ENCODE data around the gene KLHDC9.

KLHDC9 gene

DNA sequence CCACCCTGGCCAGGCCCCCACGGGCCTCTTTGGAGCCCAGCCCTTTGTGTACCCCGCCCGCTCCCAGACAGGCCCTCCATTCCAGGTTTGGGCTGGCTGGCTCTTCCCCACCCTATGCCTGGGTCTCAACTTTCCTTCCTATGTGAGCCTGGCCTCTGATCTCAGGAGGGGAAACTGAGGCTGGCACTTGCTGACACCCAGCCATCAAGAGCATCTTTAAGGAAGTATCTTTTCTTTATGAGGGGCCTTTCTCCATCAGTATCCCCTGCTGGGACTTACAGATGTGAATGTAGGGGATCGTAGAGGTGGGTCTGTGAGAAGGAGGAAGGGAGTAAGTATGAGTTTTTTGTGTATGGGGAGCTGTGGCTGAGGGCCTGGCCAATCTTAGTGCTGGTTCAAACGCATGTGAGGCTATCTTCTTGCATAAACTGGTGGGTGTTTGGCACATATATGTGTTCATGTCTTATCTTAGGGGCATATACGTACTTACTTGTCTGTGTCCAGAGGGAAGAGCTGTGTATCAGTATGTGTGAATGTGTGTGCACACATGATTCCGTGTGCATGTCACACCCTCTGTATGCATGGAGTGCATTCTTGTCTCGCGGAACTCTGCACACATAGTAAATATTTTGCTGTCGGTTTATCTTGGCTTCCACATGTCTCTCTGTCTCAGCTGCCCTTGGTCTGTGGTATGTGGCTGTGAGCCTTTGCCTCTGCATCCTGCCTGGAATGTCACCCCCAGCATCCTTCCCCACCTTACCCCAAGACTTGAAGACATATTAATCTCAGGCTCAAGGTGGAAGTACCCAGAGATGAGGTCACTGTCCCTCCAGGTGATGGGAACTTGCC is 14.2 kb upstream of the KLHDC9 start:
- no peak overlapping the region for H3K4me3 ChIP-seq (ENCODE audit: low read depth, low read length)
- no peak for DNase-seq (ENCODE audit: low read depth)
- TF ChIP-seq, protein P1, sequence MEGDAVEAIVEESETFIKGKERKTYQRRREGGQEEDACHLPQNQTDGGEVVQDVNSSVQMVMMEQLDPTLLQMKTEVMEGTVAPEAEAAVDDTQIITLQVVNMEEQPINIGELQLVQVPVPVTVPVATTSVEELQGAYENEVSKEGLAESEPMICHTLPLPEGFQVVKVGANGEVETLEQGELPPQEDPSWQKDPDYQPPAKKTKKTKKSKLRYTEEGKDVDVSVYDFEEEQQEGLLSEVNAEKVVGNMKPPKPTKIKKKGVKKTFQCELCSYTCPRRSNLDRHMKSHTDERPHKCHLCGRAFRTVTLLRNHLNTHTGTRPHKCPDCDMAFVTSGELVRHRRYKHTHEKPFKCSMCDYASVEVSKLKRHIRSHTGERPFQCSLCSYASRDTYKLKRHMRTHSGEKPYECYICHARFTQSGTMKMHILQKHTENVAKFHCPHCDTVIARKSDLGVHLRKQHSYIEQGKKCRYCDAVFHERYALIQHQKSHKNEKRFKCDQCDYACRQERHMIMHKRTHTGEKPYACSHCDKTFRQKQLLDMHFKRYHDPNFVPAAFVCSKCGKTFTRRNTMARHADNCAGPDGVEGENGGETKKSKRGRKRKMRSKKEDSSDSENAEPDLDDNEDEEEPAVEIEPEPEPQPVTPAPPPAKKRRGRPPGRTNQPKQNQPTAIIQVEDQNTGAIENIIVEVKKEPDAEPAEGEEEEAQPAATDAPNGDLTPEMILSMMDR (IDR thresholded peaks at IDR 0.05; ENCODE audit: low read depth, low read length, missing control alignments), result no peak

DNA sequence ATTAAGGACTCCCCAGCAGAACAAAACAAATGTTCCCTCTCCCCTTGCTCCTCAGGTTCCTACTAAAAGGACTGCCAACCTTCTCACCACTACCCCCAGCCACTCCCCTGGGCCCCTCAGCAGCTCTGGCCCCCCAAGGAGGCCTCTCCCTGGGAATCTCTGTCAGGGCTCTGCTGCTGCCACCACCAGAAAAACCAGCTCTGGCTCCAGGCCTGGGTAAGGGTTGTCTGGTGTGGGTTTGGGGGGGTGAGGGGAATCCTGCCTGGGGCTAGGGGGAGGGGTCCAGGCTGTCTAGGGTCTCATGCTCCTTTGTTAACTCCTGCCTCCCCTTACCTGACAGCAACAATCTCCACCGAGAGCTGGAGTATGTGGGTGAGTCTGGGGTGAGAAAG is 13.6 kb upstream of the KLHDC9 start:
- TF ChIP-seq, protein P1 (IDR thresholded peaks at IDR 0.05; ENCODE audit: low read depth, low read length, missing control alignments), result no peak
- H3K4me3 ChIP-seq (ENCODE audit: low read depth, low read length), result no peak overlapping the region
- DNase-seq (ENCODE audit: low read depth), result no peak

DNA sequence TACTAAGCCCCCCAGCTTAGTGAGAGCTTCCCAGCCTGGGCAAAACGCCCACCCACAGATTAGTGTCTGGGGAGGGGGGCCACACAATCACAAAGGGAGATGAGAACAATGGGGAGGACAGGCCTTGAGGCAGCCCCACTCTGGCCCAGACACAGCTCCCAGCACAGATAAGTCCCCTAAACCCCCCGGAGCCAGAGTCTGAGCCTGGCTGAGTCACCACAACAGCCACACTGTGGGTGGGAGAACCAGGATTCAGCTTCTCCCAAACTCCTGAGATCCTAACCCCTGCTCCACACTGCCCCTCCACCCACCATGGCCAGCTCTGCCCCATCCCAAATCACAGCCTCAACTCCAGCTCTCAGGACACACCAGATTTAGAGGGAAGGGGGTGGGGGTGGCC is 13.0 kb upstream of the KLHDC9 start:
- H3K4me3 ChIP-seq (ENCODE audit: low read depth, low read length), result no peak overlapping the region
- no peak for DNase-seq (ENCODE audit: low read depth)
- TF ChIP-seq, protein P1 (IDR thresholded peaks at IDR 0.05; ENCODE audit: low read depth, low read length, missing control alignments), result no peak

DNA sequence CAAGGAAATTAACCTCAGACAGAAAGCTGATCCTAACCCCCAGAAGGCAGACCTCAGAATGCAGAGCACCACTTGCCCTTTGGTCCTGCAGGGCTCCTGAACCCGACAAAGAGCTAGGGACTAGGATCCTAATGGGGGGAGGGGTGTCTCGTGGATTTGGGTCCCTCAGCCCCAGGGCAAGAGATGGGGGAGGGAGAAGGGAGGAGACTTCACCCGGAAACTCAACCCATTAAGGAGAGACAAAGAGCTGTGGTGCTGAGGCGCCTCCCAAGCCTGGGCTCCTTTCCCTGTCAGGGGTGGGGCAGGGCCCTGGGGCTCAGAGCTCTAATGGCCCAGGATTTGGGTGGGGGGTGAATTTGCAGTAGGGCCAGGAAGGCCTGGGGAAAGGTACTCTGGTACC is 11.7 kb upstream of the KLHDC9 start:
- TF ChIP-seq, protein P1 (IDR thresholded peaks at IDR 0.05; ENCODE audit: low read depth, low read length, missing control alignments), result no peak
- DNase-seq (ENCODE audit: low read depth), result no peak
- no peak overlapping the region for H3K4me3 ChIP-seq (ENCODE audit: low read depth, low read length)

DNA sequence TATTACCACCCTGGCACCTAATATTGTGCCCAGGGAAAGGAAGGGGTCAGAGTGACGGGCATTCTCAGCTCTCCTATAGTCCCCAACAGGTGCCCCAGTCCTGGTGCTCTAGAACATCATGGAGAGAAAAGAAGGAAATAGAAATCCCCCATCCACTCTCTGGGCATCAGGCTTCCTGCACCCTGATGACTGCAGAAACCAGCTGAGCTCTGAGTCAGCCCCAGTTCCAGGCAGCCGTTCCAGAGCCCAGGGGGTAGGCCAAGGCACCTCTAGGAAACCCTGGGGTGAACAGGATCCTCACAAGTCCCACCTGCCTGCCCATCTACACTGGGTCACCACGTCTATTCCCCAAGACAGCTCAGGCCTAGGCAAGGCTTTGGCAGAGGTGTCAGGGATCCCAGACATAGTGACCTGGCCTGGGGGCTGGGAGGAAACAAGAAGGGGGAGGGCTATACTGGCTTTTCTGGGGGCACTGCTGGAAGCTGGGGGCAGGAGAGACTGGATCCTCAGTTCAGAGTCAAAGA is 9.5 kb upstream of the KLHDC9 start:
- TF ChIP-seq, protein P1 (IDR thresholded peaks at IDR 0.05; ENCODE audit: low read depth, low read length, missing control alignments), result no peak
- DNase-seq (ENCODE audit: low read depth), result no peak
- H3K4me3 ChIP-seq (ENCODE audit: low read depth, low read length), result no peak overlapping the region

DNA sequence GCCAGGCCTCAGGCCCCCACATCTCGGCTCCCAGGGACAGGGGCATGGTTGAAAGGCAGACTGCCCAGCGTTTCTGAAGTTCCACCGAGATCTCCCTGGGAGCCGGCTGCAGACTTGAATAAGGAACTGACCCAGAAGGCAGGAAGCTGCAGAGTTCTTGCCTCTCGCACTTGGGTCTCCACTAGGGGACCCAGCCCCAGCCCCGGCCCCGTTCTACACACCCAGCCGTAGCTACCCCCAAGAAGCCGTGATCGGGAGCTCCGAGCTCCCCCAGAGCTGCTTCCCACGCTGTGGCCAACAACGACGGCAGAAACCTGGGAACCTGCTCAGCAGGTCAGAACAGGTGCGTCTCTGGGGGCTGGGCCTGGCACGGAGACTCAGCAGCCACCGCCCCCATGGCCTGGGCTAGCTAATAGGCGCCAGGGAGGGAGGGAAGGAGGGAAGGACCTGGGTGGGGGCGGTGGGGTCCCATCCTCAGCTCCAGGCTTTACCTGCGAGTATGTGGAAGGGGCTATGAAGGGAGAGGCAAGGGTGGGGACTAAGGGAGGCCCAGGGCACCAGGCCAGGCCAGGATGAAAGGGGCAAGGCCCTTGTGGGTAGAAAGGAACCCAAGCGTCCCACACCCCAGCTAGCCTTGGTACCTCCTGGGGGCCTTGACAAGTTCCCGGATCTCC is 8.8 kb upstream of the KLHDC9 start, which contains the start of gene NECTIN4:
TSS of gene NECTIN4 (minus strand) at position 308 of the 674 bp plus-strand sequence. CDS start at position 46, 262 bp downstream.
- no peak within 1 kb of the TSS for H3K4me3 ChIP-seq (ENCODE audit: low read depth, low read length)
- no peak for DNase-seq (ENCODE audit: low read depth)
- TF ChIP-seq, protein P1 (IDR thresholded peaks at IDR 0.05; ENCODE audit: low read depth, low read length, missing control alignments), result no peak

All from GM12864 (cell line).